Spleen (tissue), 7 donors: ENCODE data around the gene B4GALT3.

Source experiments
- POLR2AphosphoS5 ChIP-seq, 3 donors: sonication (generic); formaldehyde crosslinking; IDR thresholded peaks; one replicate each; pipeline ENCODE4 v1.5.1; 2017; ENCODE audit warnings: antibody characterized with exemption in 3 of 3
- TF ChIP-seq, protein P1 (sequence below), 11 experiments: fragments of 200-600 bp in 7 of 11; fragments of 450-650 bp in 4 of 11; sonication (generic) in 4 of 11; IDR thresholded peaks in 8 of 11; conservative IDR thresholded peaks in 3 of 11; 1 replicate in 7 of 11; 2 replicates in 4 of 11; pipeline versions ENCODE4 v1.4.0 to v1.8.0; 2016 to 2021; ENCODE audit warnings: antibody characterized with exemption in 11 of 11, inconsistent platforms in 4 of 11, mild to moderate bottlenecking in 1 of 11
- donor health status: DM: no; HTN: no; CAD: no; lungs with moderate emphysema.
- donor health status: DM: no; HTN: no; CAD: no.
- donor health status: DM: no; HTN: no; CAD: no.

DNA sequence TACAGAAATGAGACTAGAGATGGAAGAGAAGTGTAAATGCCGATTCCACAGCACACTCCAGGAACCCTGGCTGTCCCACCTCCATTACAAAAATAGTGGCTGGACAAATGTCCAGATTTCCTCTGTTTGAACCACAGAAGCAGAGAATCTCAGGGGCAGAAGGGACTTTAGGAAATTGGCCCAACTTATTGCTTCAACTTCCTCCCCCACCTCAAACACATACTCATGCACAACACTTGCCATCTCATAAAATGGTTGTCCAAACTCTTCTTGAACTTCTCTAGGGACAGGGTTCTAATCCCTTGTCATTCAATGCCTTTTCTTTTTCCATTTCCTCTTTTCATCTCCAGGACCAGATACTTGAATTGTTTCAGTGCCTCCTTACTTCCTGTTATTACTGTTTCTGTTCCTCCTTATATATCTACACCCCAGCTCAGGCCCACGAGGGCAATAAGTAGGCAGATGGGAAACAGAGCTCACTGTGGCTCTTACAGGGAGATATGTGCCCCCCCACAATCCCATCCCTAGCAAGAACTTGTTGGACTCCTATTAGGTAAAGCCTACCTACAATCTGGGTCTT is 8.5 kb upstream of the B4GALT3 start:
- TF ChIP-seq, protein P1, sequence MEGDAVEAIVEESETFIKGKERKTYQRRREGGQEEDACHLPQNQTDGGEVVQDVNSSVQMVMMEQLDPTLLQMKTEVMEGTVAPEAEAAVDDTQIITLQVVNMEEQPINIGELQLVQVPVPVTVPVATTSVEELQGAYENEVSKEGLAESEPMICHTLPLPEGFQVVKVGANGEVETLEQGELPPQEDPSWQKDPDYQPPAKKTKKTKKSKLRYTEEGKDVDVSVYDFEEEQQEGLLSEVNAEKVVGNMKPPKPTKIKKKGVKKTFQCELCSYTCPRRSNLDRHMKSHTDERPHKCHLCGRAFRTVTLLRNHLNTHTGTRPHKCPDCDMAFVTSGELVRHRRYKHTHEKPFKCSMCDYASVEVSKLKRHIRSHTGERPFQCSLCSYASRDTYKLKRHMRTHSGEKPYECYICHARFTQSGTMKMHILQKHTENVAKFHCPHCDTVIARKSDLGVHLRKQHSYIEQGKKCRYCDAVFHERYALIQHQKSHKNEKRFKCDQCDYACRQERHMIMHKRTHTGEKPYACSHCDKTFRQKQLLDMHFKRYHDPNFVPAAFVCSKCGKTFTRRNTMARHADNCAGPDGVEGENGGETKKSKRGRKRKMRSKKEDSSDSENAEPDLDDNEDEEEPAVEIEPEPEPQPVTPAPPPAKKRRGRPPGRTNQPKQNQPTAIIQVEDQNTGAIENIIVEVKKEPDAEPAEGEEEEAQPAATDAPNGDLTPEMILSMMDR (IDR thresholded peaks at IDR 0.05 in 8 of 11, conservative IDR thresholded peaks at IDR 0.05 in 3 of 11), result peak in 1 of 11 experiments; percentile 4
- TF ChIP-seq POLR2AphosphoS5 (IDR thresholded peaks at IDR 0.05), result peak in 1 of 3 donors; percentile 41
